Stimulated activated CD4-positive, alpha-beta T cell treated with anti-CD3 and anti-CD28 coated beads, Interleukin-4, amount 100 ng/mL, for 24 hours (primary cell): Measurements from ENCODE around the gene NCKAP5L.
A peak's percentile ranks its signal among the peaks of the same experiment; 100 is the strongest.
"Not testable (repeated sequence)": the region's sequence is repeated elsewhere in the genome, so short reads cannot be mapped to it uniquely, and the experiment has no call there.

ENCODE experiments used
- DNase-seq: peaks from one replicate; pipeline ENCODE4 v3.0.0-alpha.2; 2020

The NCKAP5L gene

GRCh38 chr12:49865109-49865781 is 37.0 kb upstream of the NCKAP5L start:
- DNase-seq = no peak

- DNase-seq = no peak
Measured at GRCh38 chr12:49864798-49865090, 36.5 kb upstream of the NCKAP5L start.

GRCh38 chr12:49863946-49864797 is 36.0 kb upstream of the NCKAP5L start:
- no peak for DNase-seq

GRCh38 chr12:49860921-49861320 is 32.7 kb upstream of the NCKAP5L start:
- not testable (repeated sequence) for DNase-seq

- DNase-seq = not testable (repeated sequence)
Measured at GRCh38 chr12:49855890-49856289, 27.7 kb upstream of the NCKAP5L start.

GRCh38 chr12:49854976-49855375 is 26.8 kb upstream of the NCKAP5L start:
- no peak for DNase-seq

GRCh38 chr12:49853671-49854070 is 25.5 kb upstream of the NCKAP5L start:
- DNase-seq = no peak

GRCh38 chr12:49847161-49847560 is 18.9 kb upstream of the NCKAP5L start:
- DNase-seq = no peak

- DNase-seq = no peak
Measured at GRCh38 chr12:49846032-49846431, 17.8 kb upstream of the NCKAP5L start.

GRCh38 chr12:49843876-49844437 is 15.7 kb upstream of the NCKAP5L start:
- no peak for DNase-seq

- no peak for DNase-seq
Measured at GRCh38 chr12:49843411-49843810, 15.2 kb upstream of the NCKAP5L start.

GRCh38 chr12:49842519-49843352 is 14.5 kb upstream of the NCKAP5L start, which contains the start of gene BCDIN3D:
Gene BCDIN3D (minus strand): TSS chr12:49843106. CDS start chr12:49843087, 19 bp downstream.
- DNase-seq = peak; percentile 96

- peak; percentile 29 for DNase-seq
Measured at GRCh38 chr12:49838973-49839633, 10.9 kb upstream of the NCKAP5L start.

GRCh38 chr12:49832836-49833421 is 4.7 kb upstream of the NCKAP5L start:
- DNase-seq = no peak

- no peak for DNase-seq
Measured at GRCh38 chr12:49831717-49832116, 3.5 kb upstream of the NCKAP5L start.

GRCh38 chr12:49827401-49828099 is 663 bp downstream of the NCKAP5L start:
- peak; percentile 46 for DNase-seq

- no peak for DNase-seq
Measured at GRCh38 chr12:49827051-49827400, 1.2 kb downstream of the NCKAP5L start.

- DNase-seq = no peak
Measured at GRCh38 chr12:49825971-49826421, 2.2 kb downstream of the NCKAP5L start.

GRCh38 chr12:49825360-49825970 is 2.7 kb downstream of the NCKAP5L start:
- no peak for DNase-seq

GRCh38 chr12:49824895-49825294 is 3.3 kb downstream of the NCKAP5L start:
- no peak for DNase-seq

GRCh38 chr12:49824416-49824815 is 3.8 kb downstream of the NCKAP5L start:
- DNase-seq = no peak
